Gastrocnemius medialis (tissue), 4 donors: ENCODE measurements around the gene SYT7.

Source experiments
- CTCF ChIP-seq, 5 experiments: fragments of 450-650 bp in 3 of 5; fragments of 200-600 bp in 2 of 5; sonication (generic) in 2 of 5; IDR thresholded peaks in 4 of 5; conservative IDR thresholded peaks in 1 of 5; 1 replicate in 4 of 5; 2 replicates in 1 of 5; pipeline ENCODE4 v1.5.1; 2016 to 2019; ENCODE audit warnings: antibody characterized with exemption in 5 of 5, mild to moderate bottlenecking in 3 of 5, moderate library complexity in 3 of 5
- POLR2A ChIP-seq, 2 donors: fragments of 450-650 bp; IDR thresholded peaks; one replicate each; pipeline ENCODE4 v1.6.1; 2017; ENCODE audit warnings: antibody characterized with exemption in 2 of 2, mild to moderate bottlenecking in 2 of 2, moderate library complexity in 2 of 2

GRCh38 chr11:61516191-61516590 is 64.7 kb downstream of the SYT7 start:
- TF ChIP-seq CTCF (IDR thresholded peaks at IDR 0.05 in 4 of 5, conservative IDR thresholded peaks at IDR 0.05 in 1 of 5) (no peak), POLR2A (IDR thresholded peaks at IDR 0.05) (no peak)
